Occipital lobe (tissue), 2 donors: ENCODE data around the gene YWHAH. TPM values are rescaled to one million over a fixed set of nuclear protein-coding genes. Genes with fewer than 3 reads are reported as not detected.

Experiments
- DNase-seq: peaks from one replicate; lab custom pipeline; 2025; lab: John Stamatoyannopoulos, UW
- total RNA-seq: library from RNA; depleted of rRNA; stranded (reverse); fragments of >200 nt; gene quantifications from one replicate; pipeline ENCODE4 v1.2.3, GENCODE V29; 2014

The YWHAH gene
- total RNA-seq, 1 donor from 2014 or later: 218 TPM

DNA sequence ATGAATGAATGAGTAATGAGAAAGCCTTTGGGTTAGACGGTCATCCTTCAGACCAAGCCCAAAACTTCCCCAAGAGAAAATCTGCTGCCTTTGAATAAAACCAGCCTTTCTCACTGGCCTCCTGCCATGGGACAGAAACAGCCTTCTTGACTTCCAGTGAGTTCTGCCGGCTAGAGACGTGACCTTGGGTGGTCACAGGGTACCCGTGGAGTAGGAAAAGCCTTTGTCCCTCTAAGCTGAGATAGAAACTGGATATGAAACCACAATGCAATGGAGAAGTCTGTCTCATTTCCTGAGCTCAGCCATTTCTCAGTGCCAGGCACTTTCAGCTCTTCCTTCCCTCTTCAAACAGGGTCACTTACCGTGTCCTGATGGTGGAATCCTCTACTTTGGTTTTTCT, 21.2 kb upstream of the YWHAH start:
- DNase-seq: no peak

- no peak for DNase-seq
Observed at GRCh38 chr22:31923747-31924146, 20.6 kb upstream of the YWHAH start.

- DNase-seq: no peak
Observed at GRCh38 chr22:31925056-31925455, 19.3 kb upstream of the YWHAH start.

DNA sequence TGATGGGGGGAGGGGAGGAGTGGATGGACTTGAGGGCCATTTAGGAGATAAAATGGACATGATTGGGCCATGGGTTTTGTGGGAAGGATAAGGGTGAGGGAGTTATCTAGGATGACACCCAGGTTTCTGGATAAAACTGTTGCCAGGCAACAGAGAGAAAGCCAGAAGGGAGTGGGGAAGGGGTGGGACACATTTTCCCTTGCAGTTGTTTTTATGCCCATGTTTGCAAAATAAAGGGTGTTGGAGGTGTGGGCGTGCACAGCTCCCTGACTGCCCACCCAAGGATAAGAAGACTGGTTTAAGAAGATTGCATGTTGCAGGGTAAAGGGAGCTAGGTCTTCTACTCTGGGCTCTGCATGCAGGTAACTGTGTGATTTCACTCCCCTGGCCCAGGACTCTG, 18.3 kb upstream of the YWHAH start:
- no peak for DNase-seq

DNA sequence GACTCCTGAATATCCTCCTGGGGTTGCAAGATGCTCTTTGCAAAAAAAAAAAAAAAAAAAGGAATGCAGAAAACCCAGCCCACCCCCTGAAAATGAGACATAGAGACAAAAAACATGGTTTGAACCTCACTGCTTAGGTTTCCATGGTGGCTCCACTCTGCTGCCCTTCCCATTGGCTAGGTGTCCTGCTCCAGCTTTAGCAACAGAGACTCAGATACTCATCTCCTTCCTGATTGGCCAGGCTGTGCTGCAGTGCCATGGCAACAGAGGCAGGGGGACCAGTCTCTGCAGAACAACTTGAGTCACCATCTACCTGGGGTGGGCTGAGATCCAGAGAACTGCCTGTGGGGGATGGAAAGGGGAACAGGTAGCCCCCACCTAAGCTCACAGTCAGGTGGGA, 17.4 kb upstream of the YWHAH start:
- peak; percentile 83 for DNase-seq

GRCh38 chr22:31927562-31927961, 16.8 kb upstream of the YWHAH start:
- no peak for DNase-seq

- no peak for DNase-seq
Observed at GRCh38 chr22:31929167-31929930, 15.0 kb upstream of the YWHAH start.

- DNase-seq: no peak
Observed at GRCh38 chr22:31932863-31933262, 11.5 kb upstream of the YWHAH start.

- DNase-seq: no peak
Observed at GRCh38 chr22:31933406-31933805, 10.9 kb upstream of the YWHAH start.

DNA sequence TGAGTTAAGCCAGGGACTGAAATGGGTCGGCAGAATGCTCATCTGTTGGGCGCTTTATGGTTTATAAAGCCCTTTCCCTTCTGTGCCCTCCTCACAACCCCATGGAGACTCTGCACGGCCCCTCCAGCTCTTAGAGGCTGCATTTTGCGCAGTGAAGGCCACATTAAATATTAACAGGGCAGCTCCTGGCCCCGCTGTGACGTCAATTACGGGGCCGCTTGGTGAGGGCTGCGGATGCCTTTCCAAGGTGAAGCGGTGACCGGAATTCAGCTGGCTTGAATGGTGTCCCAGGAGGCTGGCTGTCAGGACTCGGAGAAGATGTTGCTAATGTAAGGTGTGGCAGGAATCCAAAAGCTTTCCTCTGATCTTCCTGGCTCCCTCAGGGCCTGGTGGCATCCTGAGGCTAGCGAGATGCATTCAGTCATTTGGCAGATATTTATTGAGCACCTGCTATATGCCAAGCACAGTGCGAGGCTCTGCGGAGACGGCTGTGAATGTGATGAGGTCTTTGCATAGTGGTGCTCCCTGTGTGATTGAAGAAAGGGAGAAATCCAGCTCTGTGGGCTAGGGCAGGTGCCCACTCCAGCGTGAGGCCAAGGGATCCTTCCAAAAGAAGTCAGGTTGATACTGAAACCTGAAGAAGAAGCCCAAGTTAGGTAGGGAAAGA, 10.4 kb upstream of the YWHAH start:
- DNase-seq: no peak

- no peak for DNase-seq
Observed at GRCh38 chr22:31935961-31936635, 8.2 kb upstream of the YWHAH start.

DNA sequence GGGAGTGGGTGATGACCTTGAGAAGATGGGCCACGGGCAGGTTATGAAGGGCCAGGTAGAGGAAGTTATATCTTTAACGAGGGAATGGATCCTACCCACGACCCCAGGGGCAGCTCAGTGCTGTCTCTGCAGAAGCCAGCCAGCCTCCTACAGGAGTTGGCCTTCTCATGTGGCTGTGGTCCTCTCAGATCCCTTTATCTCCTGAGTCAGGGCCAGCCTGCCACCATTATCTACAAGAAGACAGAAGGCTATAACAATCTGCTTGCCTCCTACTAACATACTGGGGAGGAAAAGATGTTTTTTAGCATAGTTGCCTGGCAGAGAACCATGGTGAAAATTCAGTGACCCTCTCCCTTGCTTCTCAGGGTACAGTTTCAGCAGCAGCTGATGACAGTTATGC, 7.0 kb upstream of the YWHAH start:
- no peak for DNase-seq

GRCh38 chr22:31938296-31938695, 6.0 kb upstream of the YWHAH start:
- peak; percentile 52 for DNase-seq

DNA sequence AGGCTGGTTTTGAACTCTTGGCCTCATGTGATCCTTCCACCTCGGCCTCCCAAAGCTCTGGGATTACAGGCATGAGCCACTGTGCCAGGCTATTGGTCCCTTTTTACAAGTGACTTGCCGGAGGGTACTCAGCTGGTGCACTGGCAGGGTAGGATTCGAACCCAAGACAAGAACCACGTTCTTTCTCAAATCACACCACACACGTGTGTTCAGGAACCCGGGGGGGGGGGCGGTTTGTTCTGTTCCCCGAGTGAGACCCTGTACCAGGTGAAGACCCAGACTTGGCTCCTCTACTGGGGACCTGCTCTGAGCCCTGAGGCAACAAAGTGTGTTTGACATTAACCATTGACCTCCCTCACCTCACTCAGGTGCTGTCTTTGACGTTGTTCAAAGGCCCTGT, 3.8 kb upstream of the YWHAH start:
- no peak for DNase-seq

GRCh38 chr22:31942091-31942490, 2.2 kb upstream of the YWHAH start:
- no peak for DNase-seq

- no peak for DNase-seq
Observed at GRCh38 chr22:31943206-31943977, 943 bp upstream of the YWHAH start.

DNA sequence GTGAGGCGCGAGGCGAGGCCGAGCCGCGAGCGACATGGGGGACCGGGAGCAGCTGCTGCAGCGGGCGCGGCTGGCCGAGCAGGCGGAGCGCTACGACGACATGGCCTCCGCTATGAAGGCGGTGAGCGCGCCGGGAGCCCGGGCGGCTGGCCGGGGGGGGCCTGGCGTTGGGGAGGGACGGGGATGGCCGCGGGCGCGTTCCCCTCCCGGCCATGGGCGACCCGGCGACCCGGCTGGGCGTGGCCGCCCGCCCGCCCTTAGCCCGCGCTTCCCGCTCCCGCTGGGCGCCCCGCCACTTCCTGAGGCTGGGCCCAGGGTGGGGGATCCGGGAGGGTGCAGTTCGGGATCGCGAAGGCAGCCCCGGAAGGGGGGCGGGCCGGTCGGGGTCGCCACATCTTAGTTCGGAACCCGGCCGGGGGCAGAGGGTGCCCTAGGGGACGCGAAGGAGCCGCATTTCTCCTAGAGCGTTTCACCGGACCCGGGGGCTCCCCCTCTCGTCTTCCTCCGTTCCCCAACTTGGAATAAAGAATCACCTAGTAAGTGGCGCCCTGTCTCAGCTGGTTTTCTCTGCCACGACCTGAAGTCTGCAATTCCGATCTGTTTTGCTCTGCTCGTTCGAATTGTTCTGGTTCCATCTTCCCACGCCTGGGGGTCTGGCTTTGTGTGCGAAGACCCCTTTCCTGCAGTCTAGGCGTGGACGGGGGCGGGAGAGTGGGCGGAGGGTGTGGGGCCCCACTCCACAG, 536 bp downstream of the YWHAH start:
- DNase-seq: no peak

DNA sequence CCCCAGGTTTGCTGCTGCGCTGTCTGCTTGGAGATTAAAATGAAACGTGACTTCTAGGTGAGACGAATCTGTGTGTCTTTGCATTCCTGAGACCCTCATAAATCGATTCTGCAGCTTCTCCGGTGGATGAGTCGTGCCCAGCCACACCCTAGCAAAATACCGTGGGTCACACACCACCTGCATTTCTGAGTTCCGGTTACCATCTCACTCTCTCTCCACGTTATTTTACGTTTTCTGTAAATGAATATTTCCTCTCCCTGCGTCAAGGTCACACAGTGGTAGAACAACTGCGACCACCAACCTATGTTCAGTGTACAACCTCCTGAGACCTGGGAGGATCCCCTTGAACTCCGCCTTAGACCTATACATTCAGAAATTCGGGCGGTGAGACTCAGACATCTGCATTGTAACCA, 1.1 kb downstream of the YWHAH start:
- no peak for DNase-seq

DNA sequence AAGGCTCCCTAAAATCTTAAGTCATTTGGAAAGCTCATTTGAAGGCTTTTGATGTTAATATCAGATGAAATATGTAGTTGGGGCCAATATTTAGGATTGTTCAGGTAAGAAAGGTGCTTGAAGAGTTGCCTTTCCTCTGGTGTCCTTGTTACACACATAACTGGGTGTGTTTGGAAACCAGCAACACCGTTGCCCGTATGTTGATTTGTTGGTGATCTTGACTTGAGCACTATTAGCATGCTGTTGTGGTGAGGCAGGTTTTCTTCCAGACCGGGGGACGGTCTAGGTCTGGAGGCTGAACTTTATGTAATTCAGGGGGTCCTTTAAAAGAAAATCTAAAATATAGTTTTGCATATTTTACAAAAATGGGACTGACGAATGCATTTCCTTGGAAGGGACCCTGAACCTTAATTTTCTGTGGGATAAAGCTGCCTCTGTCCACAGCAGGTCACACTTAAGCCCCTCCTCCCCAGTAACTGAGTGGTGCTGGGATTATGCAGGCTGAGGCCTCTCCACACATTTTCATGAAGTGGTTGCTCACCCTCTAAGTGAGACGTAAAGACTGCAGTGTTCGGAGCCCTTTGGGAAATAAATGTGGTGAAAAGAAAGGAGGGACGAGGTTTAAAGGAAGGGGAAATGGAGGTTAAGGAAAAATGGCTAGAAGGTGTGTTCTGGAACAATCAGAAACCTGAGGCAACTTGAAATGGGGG, 1.8 kb downstream of the YWHAH start:
- no peak for DNase-seq

GRCh38 chr22:31947296-31947695, 3.0 kb downstream of the YWHAH start:
- no peak for DNase-seq

DNA sequence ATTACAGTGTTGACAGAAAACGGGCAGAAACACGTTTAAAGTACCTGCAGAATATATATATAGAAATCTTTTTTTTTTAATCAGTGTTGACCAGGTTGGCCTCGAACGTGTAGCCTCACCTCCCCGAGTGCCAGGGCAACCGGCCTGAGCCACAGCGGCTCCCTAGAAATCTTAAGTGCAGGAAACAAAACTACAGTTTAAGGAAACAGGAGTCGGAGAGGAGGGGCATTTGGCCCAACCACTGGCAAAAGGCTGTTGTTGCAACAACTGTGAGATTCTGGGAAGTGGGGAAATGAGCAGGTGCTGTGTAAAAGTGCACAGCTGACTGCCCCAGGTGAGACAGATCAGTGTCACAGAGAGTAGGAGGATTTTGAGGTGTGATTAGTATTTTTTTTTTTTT, 3.7 kb downstream of the YWHAH start:
- no peak for DNase-seq
